ENCODE results near the gene CDH26. TPM values are rescaled to one million over a fixed set of nuclear protein-coding genes. Genes with fewer than 3 reads are reported as not detected.

Gene CDH26
- total RNA-seq, 1 experiment from 2014 or later, result 1.2 TPM

DNA sequence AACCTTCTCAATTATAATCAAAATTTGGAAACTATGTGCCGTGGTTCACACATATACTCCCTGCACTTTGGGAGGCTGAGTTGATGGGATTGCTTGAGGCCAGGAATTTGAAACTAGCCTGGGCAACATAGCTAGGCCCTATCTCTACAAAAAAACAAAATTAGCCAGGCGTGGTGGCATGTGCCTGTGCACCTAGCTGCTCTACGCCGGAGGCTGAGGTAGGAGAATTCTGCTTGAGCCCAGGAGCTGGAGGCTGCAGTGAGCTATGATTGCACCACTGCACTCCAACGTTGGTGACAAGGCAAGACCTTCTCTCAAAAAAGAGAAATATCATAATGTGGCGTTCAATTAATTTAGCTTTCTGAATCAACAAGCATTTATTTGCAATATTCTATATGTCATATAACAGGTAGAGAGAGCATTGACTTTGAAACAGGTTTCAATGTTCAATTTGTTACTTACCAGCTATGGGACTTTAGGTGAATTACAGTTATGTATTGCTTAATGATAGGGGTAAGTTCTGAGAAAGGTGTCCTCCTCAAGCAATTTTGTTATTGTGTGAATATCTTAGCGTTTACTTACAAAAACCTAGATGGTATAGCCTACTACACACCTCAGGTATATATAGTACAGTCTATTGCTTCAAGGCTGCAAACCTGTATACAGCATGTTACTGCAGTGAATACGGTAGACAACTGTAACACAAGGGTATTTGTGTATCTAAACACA is 22.6 kb upstream of the CDH26 start:
- Mint-ChIP-seq H3K4me1 (ENCODE audit: low read depth, unreplicated experiment) (peaks cover 28% of the 10 kb centered on the region), H3K36me3 (ENCODE audit: insufficient read depth, unreplicated experiment) (peaks cover 39% of the 10 kb centered on the region), H3K9me3 (ENCODE audit: unreplicated experiment) (no peaks in the 10 kb centered on the region), H3K27me3 (ENCODE audit: insufficient read depth, unreplicated experiment) (no peaks in the 10 kb centered on the region), H3K4me3 (ENCODE audit: unreplicated experiment) (peak overlapping the region; percentile 84), H3K27ac (ENCODE audit: unreplicated experiment) (no peak overlapping the region)
- Histone ChIP-seq H3K4me3 (ENCODE audit: low read depth, low read length) (no peak overlapping the region), H3K36me3 (ENCODE audit: control insufficient read depth, insufficient read depth, low read length) (no peaks in the 10 kb centered on the region), H3K27me3 (replicated peaks; ENCODE audit: control insufficient read depth, insufficient read depth, low read length) (no peaks in the 10 kb centered on the region), H3K4me1 (peaks cover 19% of the 10 kb centered on the region), H3K9me3 (no peaks in the 10 kb centered on the region)
- intact Hi-C loops (cut with micrococcal nuclease; ENCODE audit: unreplicated experiment), result no loop called here
- ChIA-PET CTCF (interaction anchor here (2.6 kb wide), 1 partner anchor 20 kb away, joined by 26 read pairs; no protein-coding TSS in a partner anchor), POLR2A (no interaction called here)
- TF ChIP-seq, protein P1, sequence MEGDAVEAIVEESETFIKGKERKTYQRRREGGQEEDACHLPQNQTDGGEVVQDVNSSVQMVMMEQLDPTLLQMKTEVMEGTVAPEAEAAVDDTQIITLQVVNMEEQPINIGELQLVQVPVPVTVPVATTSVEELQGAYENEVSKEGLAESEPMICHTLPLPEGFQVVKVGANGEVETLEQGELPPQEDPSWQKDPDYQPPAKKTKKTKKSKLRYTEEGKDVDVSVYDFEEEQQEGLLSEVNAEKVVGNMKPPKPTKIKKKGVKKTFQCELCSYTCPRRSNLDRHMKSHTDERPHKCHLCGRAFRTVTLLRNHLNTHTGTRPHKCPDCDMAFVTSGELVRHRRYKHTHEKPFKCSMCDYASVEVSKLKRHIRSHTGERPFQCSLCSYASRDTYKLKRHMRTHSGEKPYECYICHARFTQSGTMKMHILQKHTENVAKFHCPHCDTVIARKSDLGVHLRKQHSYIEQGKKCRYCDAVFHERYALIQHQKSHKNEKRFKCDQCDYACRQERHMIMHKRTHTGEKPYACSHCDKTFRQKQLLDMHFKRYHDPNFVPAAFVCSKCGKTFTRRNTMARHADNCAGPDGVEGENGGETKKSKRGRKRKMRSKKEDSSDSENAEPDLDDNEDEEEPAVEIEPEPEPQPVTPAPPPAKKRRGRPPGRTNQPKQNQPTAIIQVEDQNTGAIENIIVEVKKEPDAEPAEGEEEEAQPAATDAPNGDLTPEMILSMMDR (IDR thresholded peaks at IDR 0.05; ENCODE audit: insufficient read depth in 1 of 2, low read depth in 1 of 2, low read length in 1 of 2, severe bottlenecking in 1 of 2, unreplicated experiment in 1 of 2), result no peak
- no TSS peak for BruUV-seq (replicated peaks)
- no peak for DNase-seq

DNA sequence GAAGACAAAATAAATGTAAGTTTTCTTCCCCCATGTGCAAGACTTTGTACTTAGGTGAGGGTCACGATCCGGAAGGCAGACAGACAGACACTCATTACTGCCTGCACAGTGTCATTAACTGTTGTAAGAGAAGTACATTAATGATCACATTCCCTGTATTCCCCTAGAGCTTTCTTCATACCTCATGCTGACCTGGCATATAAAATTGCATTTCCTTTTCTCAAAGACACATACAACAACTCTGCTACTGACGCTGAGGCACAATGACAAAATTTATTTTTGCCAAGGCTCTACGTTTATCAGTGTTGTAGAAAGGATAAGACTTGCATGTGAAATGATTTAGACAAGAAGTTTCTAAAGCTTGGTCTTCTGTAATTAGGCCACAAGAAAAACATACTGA is 21.8 kb upstream of the CDH26 start:
- Histone ChIP-seq H3K27me3 (replicated peaks; ENCODE audit: control insufficient read depth, insufficient read depth, low read length) (no peaks in the 10 kb centered on the region), H3K4me1 (peaks cover 21% of the 10 kb centered on the region), H3K4me3 (ENCODE audit: low read depth, low read length) (no peak overlapping the region), H3K36me3 (ENCODE audit: control insufficient read depth, insufficient read depth, low read length) (no peaks in the 10 kb centered on the region), H3K9me3 (no peaks in the 10 kb centered on the region)
- intact Hi-C loops (cut with micrococcal nuclease; ENCODE audit: unreplicated experiment), result no loop called here
- no peak for DNase-seq
- CTCF ChIA-PET, result interaction anchor here (1.1 kb wide), 1 partner anchor 19 kb away, joined by 3 read pairs; no protein-coding TSS in a partner anchor
- Mint-ChIP-seq H3K36me3 (ENCODE audit: insufficient read depth, unreplicated experiment) (peaks cover 41% of the 10 kb centered on the region), H3K27ac (ENCODE audit: unreplicated experiment) (no peak overlapping the region), H3K4me3 (ENCODE audit: unreplicated experiment) (no peak overlapping the region), H3K4me1 (ENCODE audit: low read depth, unreplicated experiment) (peaks cover 33% of the 10 kb centered on the region), H3K9me3 (ENCODE audit: unreplicated experiment) (no peaks in the 10 kb centered on the region), H3K27me3 (ENCODE audit: insufficient read depth, unreplicated experiment) (no peaks in the 10 kb centered on the region)
- POLR2A ChIA-PET, result no interaction called here
- no TSS peak for BruUV-seq (replicated peaks)
- TF ChIP-seq, protein P1 (IDR thresholded peaks at IDR 0.05; ENCODE audit: insufficient read depth in 1 of 2, low read depth in 1 of 2, low read length in 1 of 2, severe bottlenecking in 1 of 2, unreplicated experiment in 1 of 2), result no peak

DNA sequence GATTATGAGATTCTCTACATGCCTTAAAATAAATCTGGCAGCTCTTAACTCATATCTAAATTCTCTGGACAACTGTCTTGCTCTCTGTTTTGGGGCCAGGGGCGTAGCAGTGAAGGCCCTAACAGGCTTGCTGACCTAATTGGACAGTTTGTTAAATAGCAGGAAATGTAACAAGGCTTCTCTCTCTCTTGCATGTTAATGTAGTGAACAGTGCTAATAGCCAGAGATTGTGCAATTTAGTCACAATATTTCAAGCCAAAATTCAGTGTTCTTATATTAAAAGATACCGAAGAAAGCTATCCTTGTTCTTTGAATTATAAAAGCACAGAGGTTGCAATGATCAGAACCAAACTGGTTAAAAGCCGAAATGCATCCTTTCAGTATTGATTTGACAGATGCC is 21.1 kb upstream of the CDH26 start:
- intact Hi-C loops (cut with micrococcal nuclease; ENCODE audit: unreplicated experiment), result no loop called here
- H3K9me3 Mint-ChIP-seq (ENCODE audit: unreplicated experiment), result no peaks in the 10 kb centered on the region
- H3K27ac Mint-ChIP-seq (ENCODE audit: unreplicated experiment), result no peak overlapping the region

More for the DNA sequence above, 21.1 kb upstream of the CDH26 start:
- TF ChIP-seq, protein P1 (IDR thresholded peaks at IDR 0.05; ENCODE audit: insufficient read depth in 1 of 2, low read depth in 1 of 2, low read length in 1 of 2, severe bottlenecking in 1 of 2, unreplicated experiment in 1 of 2), result no peak
- H3K4me3 ChIP-seq (ENCODE audit: low read depth, low read length), result no peak overlapping the region
- no TSS peak for BruUV-seq (replicated peaks)
- Mint-ChIP-seq H3K36me3 (ENCODE audit: insufficient read depth, unreplicated experiment) (peaks cover 43% of the 10 kb centered on the region), H3K27me3 (ENCODE audit: insufficient read depth, unreplicated experiment) (no peaks in the 10 kb centered on the region), H3K4me1 (ENCODE audit: low read depth, unreplicated experiment) (peaks cover 32% of the 10 kb centered on the region), H3K4me3 (ENCODE audit: unreplicated experiment) (no peak overlapping the region)
- no peaks in the 10 kb centered on the region for H3K36me3 ChIP-seq (ENCODE audit: control insufficient read depth, insufficient read depth, low read length)
- H3K27me3 ChIP-seq (replicated peaks; ENCODE audit: control insufficient read depth, insufficient read depth, low read length), result no peaks in the 10 kb centered on the region
- H3K9me3 ChIP-seq, result no peaks in the 10 kb centered on the region
- H3K4me1 ChIP-seq, result peaks cover 22% of the 10 kb centered on the region
- POLR2A ChIA-PET, result no interaction called here
- CTCF ChIA-PET, result interaction anchor here (0.6 to 1.1 kb wide), 3 partner anchors 9 to 26 kb away, joined by 3 to 6 read pairs (median 3); no protein-coding TSS in a partner anchor
- DNase-seq, result no peak

Data from Caco-2 (cell line).